IPS-20b (cell line): Measurements from ENCODE around the gene ATP2A2.
"Not testable (repeated sequence)": the region's sequence is repeated elsewhere in the genome, so short reads cannot be mapped to it uniquely, and the experiment has no call there.

Source experiments
- H3K27ac ChIP-seq: one replicate; pipeline ENCODE4 v1.5.1; 2013; ENCODE audit warnings: low read length
- H3K27me3 ChIP-seq: 2 replicates; pipeline ENCODE4 v1.6.1; 2013; ENCODE audit warnings: mild to moderate bottlenecking, low read length, inconsistent platforms; ENCODE audit not compliant: insufficient read depth
- H3K36me3 ChIP-seq: 2 replicates; pipeline ENCODE4 v1.6.1; 2013; ENCODE audit warnings: low read depth, mild to moderate bottlenecking, inconsistent platforms, low read length, moderate library complexity; ENCODE audit not compliant: insufficient read depth
- H3K4me1 ChIP-seq: 2 replicates; pipeline ENCODE4 v1.6.1; 2013; ENCODE audit warnings: mild to moderate bottlenecking, control low read depth, inconsistent platforms, low read length, moderate library complexity; ENCODE audit not compliant: insufficient read depth
- H3K4me3 ChIP-seq: 2 replicates; pipeline ENCODE4 v1.5.1; 2013; ENCODE audit warnings: mild to moderate bottlenecking, low read length, inconsistent platforms
- H3K9ac ChIP-seq: 2 replicates; pipeline ENCODE4 v1.6.1; 2013; ENCODE audit warnings: low read depth, mild to moderate bottlenecking, inconsistent platforms, low read length, moderate library complexity
- H3K9me3 ChIP-seq: 2 replicates; pipeline ENCODE4 v1.6.1; 2013; ENCODE audit warnings: mild to moderate bottlenecking, low read depth, low read length, inconsistent platforms; ENCODE audit not compliant: insufficient read depth

Gene ATP2A2

DNA sequence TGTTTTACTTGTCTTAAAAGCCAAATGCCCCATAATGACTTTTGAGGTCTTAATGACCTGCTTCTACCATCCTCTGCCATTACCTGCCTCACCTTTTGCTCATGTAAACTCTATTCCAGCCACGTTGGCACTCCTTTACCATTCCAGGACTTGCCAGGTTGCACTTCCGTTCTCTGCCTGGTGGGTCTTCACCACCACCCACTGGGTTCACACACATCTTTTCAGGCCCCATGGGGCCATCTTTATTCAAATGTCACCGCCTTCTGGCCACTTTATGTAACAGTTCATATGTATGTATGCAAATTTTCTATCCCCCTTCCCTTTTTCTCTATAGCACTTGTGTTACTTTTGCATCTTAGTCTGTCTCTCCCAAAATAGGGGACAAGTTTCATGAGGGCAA lies 57.7 kb downstream of the ATP2A2 start:
- Histone ChIP-seq H3K9ac (no peak overlapping the region), H3K9me3 (no peaks in the 10 kb centered on the region), H3K27ac (no peak overlapping the region), H3K27me3 (no peaks in the 10 kb centered on the region), H3K4me3 (no peak overlapping the region), H3K36me3 (peaks cover 100% of the 10 kb centered on the region), H3K4me1 (no peaks in the 10 kb centered on the region)

DNA sequence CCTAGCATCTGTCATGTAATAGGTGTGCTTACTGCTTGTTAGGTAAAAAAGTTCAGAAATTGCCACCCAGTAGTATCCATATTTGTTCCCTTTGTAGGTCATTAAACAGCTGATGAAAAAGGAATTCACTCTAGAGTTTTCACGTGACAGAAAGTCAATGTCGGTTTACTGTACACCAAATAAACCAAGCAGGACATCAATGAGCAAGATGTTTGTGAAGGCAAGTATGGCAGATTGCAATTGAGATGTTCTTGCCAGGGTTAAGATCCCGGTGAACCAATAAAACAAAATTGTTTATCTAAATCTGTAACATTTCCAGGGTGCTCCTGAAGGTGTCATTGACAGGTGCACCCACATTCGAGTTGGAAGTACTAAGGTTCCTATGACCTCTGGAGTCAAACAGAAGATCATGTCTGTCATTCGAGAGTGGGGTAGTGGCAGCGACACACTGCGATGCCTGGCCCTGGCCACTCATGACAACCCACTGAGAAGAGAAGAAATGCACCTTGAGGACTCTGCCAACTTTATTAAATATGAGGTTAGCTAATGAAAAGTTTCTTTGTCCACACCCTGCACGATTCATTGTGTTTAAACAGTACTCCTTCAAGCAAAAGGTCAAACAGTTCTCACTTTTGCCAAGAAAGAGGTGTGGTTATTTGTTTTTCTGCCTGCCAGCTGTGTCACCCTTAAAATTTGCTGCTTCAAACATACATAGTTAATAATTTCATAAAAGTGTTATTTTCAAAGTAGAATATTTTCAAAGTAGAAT lies 58.3 kb downstream of the ATP2A2 start:
- H3K9ac ChIP-seq, result no peak overlapping the region
- H3K27me3 ChIP-seq, result no peaks in the 10 kb centered on the region
- H3K36me3 ChIP-seq, result peaks cover 100% of the 10 kb centered on the region
- H3K4me1 ChIP-seq, result no peaks in the 10 kb centered on the region
- no peak overlapping the region for H3K4me3 ChIP-seq
- H3K9me3 ChIP-seq, result no peaks in the 10 kb centered on the region
- no peak overlapping the region for H3K27ac ChIP-seq

DNA sequence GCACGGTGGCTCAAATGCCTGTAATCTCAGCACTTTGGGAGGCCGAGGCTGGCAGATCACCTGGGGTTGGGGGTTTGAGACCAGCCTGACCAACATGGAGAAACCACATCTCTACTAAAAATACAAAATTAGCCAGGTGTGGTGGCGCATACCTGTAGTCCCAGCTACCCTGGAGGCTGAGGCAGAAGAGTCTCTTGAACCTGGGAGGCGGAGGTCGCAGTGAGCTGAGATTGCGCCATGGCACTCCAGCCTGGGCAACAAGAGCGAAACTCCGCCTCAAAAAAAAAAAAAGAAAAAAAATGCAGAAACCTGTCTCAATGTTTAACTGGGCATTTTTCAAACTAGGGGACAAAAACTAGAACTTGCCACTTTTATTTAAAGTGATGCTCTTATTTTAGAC lies 59.2 kb downstream of the ATP2A2 start:
- not testable (repeated sequence) for H3K27ac ChIP-seq, H3K27me3 ChIP-seq, H3K4me1 ChIP-seq, H3K9ac ChIP-seq, H3K9me3 ChIP-seq, H3K4me3 ChIP-seq
- peaks cover 100% of the 10 kb centered on the region for H3K36me3 ChIP-seq

DNA sequence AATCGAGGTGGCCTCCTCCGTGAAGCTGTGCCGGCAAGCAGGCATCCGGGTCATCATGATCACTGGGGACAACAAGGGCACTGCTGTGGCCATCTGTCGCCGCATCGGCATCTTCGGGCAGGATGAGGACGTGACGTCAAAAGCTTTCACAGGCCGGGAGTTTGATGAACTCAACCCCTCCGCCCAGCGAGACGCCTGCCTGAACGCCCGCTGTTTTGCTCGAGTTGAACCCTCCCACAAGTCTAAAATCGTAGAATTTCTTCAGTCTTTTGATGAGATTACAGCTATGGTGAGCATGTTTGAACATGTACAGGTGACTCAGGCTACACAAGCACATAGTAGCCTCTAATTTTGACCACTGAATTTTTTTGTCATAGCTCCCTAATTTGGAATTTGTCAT lies 59.7 kb downstream of the ATP2A2 start:
- Histone ChIP-seq H3K9me3 (no peaks in the 10 kb centered on the region), H3K36me3 (peaks cover 100% of the 10 kb centered on the region), H3K4me3 (no peak overlapping the region), H3K9ac (no peak overlapping the region), H3K27me3 (no peaks in the 10 kb centered on the region), H3K27ac (no peak overlapping the region), H3K4me1 (no peaks in the 10 kb centered on the region)

DNA sequence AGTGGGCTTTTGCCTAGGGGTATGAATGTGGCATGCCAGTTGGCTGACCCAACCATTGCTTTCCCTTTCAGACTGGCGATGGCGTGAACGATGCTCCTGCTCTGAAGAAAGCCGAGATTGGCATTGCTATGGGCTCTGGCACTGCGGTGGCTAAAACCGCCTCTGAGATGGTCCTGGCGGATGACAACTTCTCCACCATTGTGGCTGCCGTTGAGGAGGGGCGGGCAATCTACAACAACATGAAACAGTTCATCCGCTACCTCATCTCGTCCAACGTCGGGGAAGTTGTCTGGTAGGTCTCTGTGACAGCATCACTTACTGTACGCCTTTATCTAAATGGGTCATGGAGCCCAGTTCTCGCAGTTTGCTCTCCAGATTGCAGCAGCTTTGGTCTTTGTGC lies 61.1 kb downstream of the ATP2A2 start:
- H3K4me3 ChIP-seq, result no peak overlapping the region
- H3K27ac ChIP-seq, result no peak overlapping the region
- no peak overlapping the region for H3K9ac ChIP-seq
- no peaks in the 10 kb centered on the region for H3K4me1 ChIP-seq
- no peaks in the 10 kb centered on the region for H3K27me3 ChIP-seq
- peaks cover 100% of the 10 kb centered on the region for H3K36me3 ChIP-seq
- no peaks in the 10 kb centered on the region for H3K9me3 ChIP-seq

DNA sequence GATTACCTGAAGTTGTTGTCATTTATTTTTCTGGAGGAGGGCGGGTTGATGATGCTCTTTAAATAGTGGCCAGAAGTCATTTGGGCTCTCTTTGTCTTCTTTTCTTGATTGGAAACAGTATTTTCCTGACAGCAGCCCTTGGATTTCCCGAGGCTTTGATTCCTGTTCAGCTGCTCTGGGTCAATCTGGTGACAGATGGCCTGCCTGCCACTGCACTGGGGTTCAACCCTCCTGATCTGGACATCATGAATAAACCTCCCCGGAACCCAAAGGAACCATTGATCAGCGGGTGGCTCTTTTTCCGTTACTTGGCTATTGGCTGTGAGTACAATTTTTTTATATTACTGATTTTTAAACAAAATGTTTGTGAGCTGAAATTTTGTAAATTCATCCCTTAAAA lies 62.1 kb downstream of the ATP2A2 start:
- Histone ChIP-seq H3K9ac (no peak overlapping the region), H3K4me1 (no peaks in the 10 kb centered on the region), H3K9me3 (no peaks in the 10 kb centered on the region), H3K36me3 (peaks cover 100% of the 10 kb centered on the region), H3K27ac (no peak overlapping the region), H3K4me3 (no peak overlapping the region), H3K27me3 (no peaks in the 10 kb centered on the region)

DNA sequence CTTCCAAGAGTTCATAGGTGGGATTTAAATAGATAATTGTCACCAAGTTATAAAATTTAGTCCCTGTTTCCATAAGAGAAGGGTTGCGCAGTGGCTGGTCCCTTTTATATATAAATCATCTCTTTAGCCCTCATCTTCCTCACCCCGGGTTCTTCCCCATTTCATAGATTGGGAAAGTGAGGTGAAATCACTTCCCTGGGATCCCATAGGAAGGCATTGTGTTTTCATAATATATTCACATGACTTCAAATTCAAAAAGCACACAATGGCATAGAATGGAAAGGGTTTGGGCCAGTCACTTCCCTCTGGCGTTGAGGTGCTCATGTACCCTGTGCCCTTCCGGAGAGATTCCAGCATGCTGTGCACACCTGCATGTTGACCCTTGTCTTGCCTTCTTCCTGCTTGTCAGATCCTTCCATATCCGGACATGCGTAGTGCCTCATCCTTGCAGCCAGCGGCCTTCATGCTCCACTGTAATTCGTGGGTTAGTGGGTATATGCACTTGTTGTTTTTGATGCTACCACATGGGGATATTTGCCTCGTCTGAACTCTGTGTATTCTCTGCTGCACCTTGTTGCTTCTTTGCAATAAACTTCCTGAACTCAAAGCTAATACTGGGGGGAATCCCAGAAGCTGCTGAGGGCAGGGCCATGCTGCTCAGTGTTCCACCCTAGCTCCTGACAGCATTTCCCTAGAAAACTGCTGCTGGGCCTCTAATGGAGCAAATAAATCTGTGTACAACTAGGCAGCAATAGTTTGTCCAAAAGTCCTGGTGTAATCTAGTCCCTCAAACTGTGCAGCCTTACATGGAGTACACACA lies 62.9 kb downstream of the ATP2A2 start:
- no peaks in the 10 kb centered on the region for H3K9me3 ChIP-seq
- no peaks in the 10 kb centered on the region for H3K27me3 ChIP-seq
- H3K9ac ChIP-seq, result no peak overlapping the region
- no peak overlapping the region for H3K27ac ChIP-seq
- H3K4me1 ChIP-seq, result no peaks in the 10 kb centered on the region
- H3K36me3 ChIP-seq, result peaks cover 100% of the 10 kb centered on the region
- H3K4me3 ChIP-seq, result no peak overlapping the region

DNA sequence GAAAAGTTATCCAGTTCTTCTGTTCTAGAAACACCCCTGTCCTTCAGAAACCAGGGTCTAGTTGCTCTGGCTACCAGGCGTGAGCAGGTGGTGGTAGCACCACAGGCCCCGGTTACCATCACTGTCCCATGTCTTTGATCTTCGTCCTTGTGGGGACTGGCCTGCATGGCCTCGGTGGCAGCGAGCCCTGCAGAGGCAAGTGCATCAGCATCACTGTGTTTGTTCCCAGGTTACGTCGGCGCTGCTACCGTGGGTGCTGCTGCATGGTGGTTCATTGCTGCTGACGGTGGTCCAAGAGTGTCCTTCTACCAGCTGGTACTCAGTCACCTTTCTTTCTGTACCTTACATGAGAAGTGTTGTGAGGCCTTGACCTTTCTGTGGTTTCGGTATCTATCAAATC lies 63.6 kb downstream of the ATP2A2 start:
- no peak overlapping the region for H3K9ac ChIP-seq
- no peaks in the 10 kb centered on the region for H3K27me3 ChIP-seq
- no peaks in the 10 kb centered on the region for H3K9me3 ChIP-seq
- H3K4me3 ChIP-seq, result no peak overlapping the region
- no peak overlapping the region for H3K27ac ChIP-seq
- no peaks in the 10 kb centered on the region for H3K4me1 ChIP-seq
- H3K36me3 ChIP-seq, result peaks cover 100% of the 10 kb centered on the region

DNA sequence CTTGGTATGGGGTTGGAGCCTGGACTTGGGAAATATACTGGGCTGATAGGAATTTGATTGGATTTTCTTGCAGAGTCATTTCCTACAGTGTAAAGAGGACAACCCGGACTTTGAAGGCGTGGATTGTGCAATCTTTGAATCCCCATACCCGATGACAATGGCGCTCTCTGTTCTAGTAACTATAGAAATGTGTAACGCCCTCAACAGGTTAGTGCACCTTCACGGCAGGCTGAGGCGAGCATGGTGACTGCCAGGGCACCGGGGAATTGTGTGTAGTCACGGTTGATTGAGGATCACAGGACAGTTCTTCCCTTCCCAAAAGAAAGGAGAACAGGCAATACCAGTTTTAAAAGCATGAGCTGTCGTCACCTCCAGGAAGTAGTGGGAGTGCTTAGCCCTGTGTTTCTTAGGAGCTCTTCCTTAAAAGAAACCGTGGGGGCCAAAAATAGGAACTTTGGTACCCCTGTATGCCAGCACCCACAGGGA lies 64.2 kb downstream of the ATP2A2 start:
- no peak overlapping the region for H3K27ac ChIP-seq
- no peaks in the 10 kb centered on the region for H3K27me3 ChIP-seq
- H3K9ac ChIP-seq, result no peak overlapping the region
- no peaks in the 10 kb centered on the region for H3K4me1 ChIP-seq
- H3K4me3 ChIP-seq, result no peak overlapping the region
- no peaks in the 10 kb centered on the region for H3K9me3 ChIP-seq
- peaks cover 100% of the 10 kb centered on the region for H3K36me3 ChIP-seq

DNA sequence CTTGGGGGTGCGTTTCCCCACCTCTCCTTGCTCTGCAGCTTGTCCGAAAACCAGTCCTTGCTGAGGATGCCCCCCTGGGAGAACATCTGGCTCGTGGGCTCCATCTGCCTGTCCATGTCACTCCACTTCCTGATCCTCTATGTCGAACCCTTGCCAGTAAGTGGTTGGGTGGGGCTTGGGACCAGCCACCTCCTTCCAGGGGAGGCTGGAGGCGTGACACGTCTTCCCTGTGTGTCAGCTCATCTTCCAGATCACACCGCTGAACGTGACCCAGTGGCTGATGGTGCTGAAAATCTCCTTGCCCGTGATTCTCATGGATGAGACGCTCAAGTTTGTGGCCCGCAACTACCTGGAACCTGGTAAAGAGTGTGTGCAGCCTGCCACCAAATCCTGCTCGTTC lies 64.9 kb downstream of the ATP2A2 start:
- Histone ChIP-seq H3K9me3 (no peaks in the 10 kb centered on the region), H3K4me3 (no peak overlapping the region), H3K27ac (no peak overlapping the region), H3K9ac (no peak overlapping the region), H3K27me3 (no peaks in the 10 kb centered on the region), H3K36me3 (peaks cover 99% of the 10 kb centered on the region), H3K4me1 (no peaks in the 10 kb centered on the region)

DNA sequence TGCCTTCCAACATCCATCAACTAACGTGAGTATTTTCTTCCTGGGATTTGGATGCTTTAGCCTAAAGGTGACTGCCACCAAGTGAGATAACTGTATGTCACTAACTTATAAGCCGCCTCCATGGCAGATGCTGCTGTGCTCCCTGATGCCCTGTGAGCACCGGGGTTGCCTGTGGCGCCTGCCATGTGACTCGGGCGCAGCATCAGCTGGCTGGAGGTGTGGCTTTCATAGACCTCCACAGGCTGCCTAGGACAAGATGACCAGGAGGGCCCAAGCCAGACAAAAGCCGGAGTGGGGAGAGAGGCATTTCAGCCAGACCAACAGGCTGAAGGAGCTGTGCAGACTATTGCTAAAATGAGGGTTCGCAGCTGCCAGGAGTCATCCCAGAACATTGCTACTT lies 66.7 kb downstream of the ATP2A2 start:
- Histone ChIP-seq H3K27me3 (no peaks in the 10 kb centered on the region), H3K9ac (no peak overlapping the region), H3K4me1 (no peaks in the 10 kb centered on the region)

More for the DNA sequence above, 66.7 kb downstream of the ATP2A2 start:
- Histone ChIP-seq H3K4me3 (no peak overlapping the region), H3K9me3 (no peaks in the 10 kb centered on the region), H3K27ac (no peak overlapping the region), H3K36me3 (peaks cover 81% of the 10 kb centered on the region)
